ENCODE results near the gene ATP8B2.
"Not testable (repeated sequence)": the region's sequence is repeated elsewhere in the genome, so short reads cannot be mapped to it uniquely, and the experiment has no call there.

The ATP8B2 gene

GRCh38 chr1:154324669-154325582 lies at the start of gene ATP8B2:
ATP8B2 (plus strand) TSS chr1:154325525; CDS start chr1:154328142, 2,617 bp downstream.
- FAIRE-seq = no peak

GRCh38 chr1:154276797-154277196 lies 48.5 kb upstream of the ATP8B2 start:
- FAIRE-seq = no peak

GRCh38 chr1:154287591-154287990 lies 37.7 kb upstream of the ATP8B2 start:
- FAIRE-seq = not testable (repeated sequence)

- FAIRE-seq = no peak
Measured at GRCh38 chr1:154288661-154289060, 36.7 kb upstream of the ATP8B2 start.

- no peak for FAIRE-seq
Measured at GRCh38 chr1:154290921-154291320, 34.4 kb upstream of the ATP8B2 start.

- no peak for FAIRE-seq
Measured at GRCh38 chr1:154295408-154296235, 29.7 kb upstream of the ATP8B2 start.

GRCh38 chr1:154301582-154301981 lies 23.7 kb upstream of the ATP8B2 start:
- no peak for FAIRE-seq

- FAIRE-seq = no peak
Measured at GRCh38 chr1:154304664-154305337, 20.5 kb upstream of the ATP8B2 start.

GRCh38 chr1:154306151-154306550 lies 19.2 kb upstream of the ATP8B2 start:
- no peak for FAIRE-seq

- FAIRE-seq = not testable (repeated sequence)
Measured at GRCh38 chr1:154307670-154308270, 17.6 kb upstream of the ATP8B2 start.

GRCh38 chr1:154309136-154309535 lies 16.2 kb upstream of the ATP8B2 start:
- FAIRE-seq = not testable (repeated sequence)

- not testable (repeated sequence) for FAIRE-seq
Measured at GRCh38 chr1:154312229-154313065, 12.9 kb upstream of the ATP8B2 start.

GRCh38 chr1:154313066-154313356 lies 12.3 kb upstream of the ATP8B2 start:
- FAIRE-seq = no peak

- not testable (repeated sequence) for FAIRE-seq
Measured at GRCh38 chr1:154314226-154314625, 11.1 kb upstream of the ATP8B2 start.

GRCh38 chr1:154316704-154317103 lies 8.6 kb upstream of the ATP8B2 start:
- no peak for FAIRE-seq

GRCh38 chr1:154318386-154318785 lies 6.9 kb upstream of the ATP8B2 start:
- no peak for FAIRE-seq

GRCh38 chr1:154320882-154321608 lies 4.3 kb upstream of the ATP8B2 start, which contains the start of gene AQP10:
AQP10 (plus strand) TSS chr1:154321093; CDS start chr1:154321156, 63 bp downstream.
- no peak for FAIRE-seq

GRCh38 chr1:154321609-154321934 lies 3.8 kb upstream of the ATP8B2 start:
- not testable (repeated sequence) for FAIRE-seq

- no peak for FAIRE-seq
Measured at GRCh38 chr1:154323493-154323892, 1.8 kb upstream of the ATP8B2 start.

GRCh38 chr1:154324241-154324640 lies 1.1 kb upstream of the ATP8B2 start:
- FAIRE-seq = no peak
